Thyroid gland (tissue), 4 donors: ENCODE results near the gene ITIH1. TPM values are rescaled to one million over a fixed set of nuclear protein-coding genes. Genes with fewer than 3 reads are reported as not detected.

Source experiments
- DNase-seq, 2 donors: peaks; one replicate each; pipeline ENCODE4 v3.0.0-alpha.2; 2019
- H3K27ac ChIP-seq, 3 donors: fragments of 200-600 bp; sonication (generic); 1 replicate in 2 of 3; 2 replicates in 1 of 3; pipeline ENCODE4 v1.5.1; 2016 to 2019; ENCODE audit warnings: mild to moderate bottlenecking in 1 of 3, moderate library complexity in 1 of 3
- H3K27me3 ChIP-seq: fragments of 200-600 bp; sonication (generic); one replicate; pipeline ENCODE4 v1.5.1; 2019
- H3K36me3 ChIP-seq, 2 donors: fragments of 200-600 bp; sonication (generic); one replicate each; pipeline ENCODE4 v1.5.1; 2016 to 2019
- H3K4me1 ChIP-seq, 2 donors: fragments of 200-600 bp; sonication (generic); one replicate each; pipeline ENCODE4 v1.5.1; 2017 to 2019
- H3K4me3 ChIP-seq, 3 donors: fragments of 200-600 bp; sonication (generic); replicated peaks in 1 of 3; 1 replicate in 2 of 3; 2 replicates in 1 of 3; pipeline ENCODE4 v1.5.1; 2016; ENCODE audit warnings: mild to moderate bottlenecking in 1 of 3
- H3K9me3 ChIP-seq: fragments of 200-600 bp; sonication (generic); one replicate; pipeline ENCODE4 v1.5.1; 2017
- CTCF ChIP-seq, 6 experiments: fragments of 200-600 bp in 3 of 6; fragments of 450-650 bp in 3 of 6; sonication (generic) in 3 of 6; IDR thresholded peaks; one replicate each; pipeline ENCODE4 v1.5.1; 2016 to 2019; ENCODE audit warnings: antibody characterized with exemption in 6 of 6, mild to moderate bottlenecking in 2 of 6, inconsistent platforms in 1 of 6, moderate library complexity in 1 of 6
- POLR2A ChIP-seq, 2 donors: fragments of 450-650 bp; IDR thresholded peaks; one replicate each; pipeline ENCODE4 v1.6.1; 2017; ENCODE audit warnings: antibody characterized with exemption in 2 of 2, mild to moderate bottlenecking in 2 of 2, moderate library complexity in 1 of 2
- WGBS, 2 donors: methylation state at CpG; one replicate each; pipeline ENCODE4 v1.1.5; 2017; 5-methylcytosine and 5-hydroxymethylcytosine counted together
- intact Hi-C: fragments of 100-400 bp; cut with DNase I; formaldehyde crosslinking; loops from one replicate; pipeline ENCODE4 v1.15.1; 2023
- total RNA-seq, 4 donors: library from RNA; depleted of rRNA; stranded (reverse); fragments of >200 nt; gene quantifications; one replicate each; pipeline ENCODE4 v1.2.3, GENCODE V29; 2016

ITIH1 gene
- total RNA-seq, 4 donors from 2014 or later = not detected

- intact Hi-C loops = no loop called here
- DNase-seq = no peak
- H3K9me3 ChIP-seq = no peaks in the 10 kb centered on the region
- no peak overlapping the region for H3K4me3 ChIP-seq
- TF ChIP-seq POLR2A (IDR thresholded peaks at IDR 0.05) = no peak
- no peaks in the 10 kb centered on the region for H3K27me3 ChIP-seq
- no peak overlapping the region for H3K27ac ChIP-seq
- no peaks in the 10 kb centered on the region for H3K4me1 ChIP-seq
- WGBS, 2 donors = 95 to 99% methylated on average over 10 of the region's 10 CpGs
- H3K36me3 ChIP-seq = no peaks in the 10 kb centered on the region
Observed at GRCh38 chr3:52817221-52817620, 39.8 kb downstream of the ITIH1 start.

- no peaks in the 10 kb centered on the region for H3K4me1 ChIP-seq
- H3K4me3 ChIP-seq = no peak overlapping the region
- no peak for DNase-seq
- WGBS, 2 donors = 85 to 100% methylated on average over 3 to 4 of the region's 7 CpGs
- H3K9me3 ChIP-seq = no peaks in the 10 kb centered on the region
- no peaks in the 10 kb centered on the region for H3K27me3 ChIP-seq
- intact Hi-C loops = no loop called here
- no peaks in the 10 kb centered on the region for H3K36me3 ChIP-seq
- no peak overlapping the region for H3K27ac ChIP-seq
- no peak for TF ChIP-seq POLR2A (IDR thresholded peaks at IDR 0.05)
Observed at GRCh38 chr3:52817860-52818259, 40.5 kb downstream of the ITIH1 start.

GRCh38 chr3:52819936-52820335 is 42.5 kb downstream of the ITIH1 start:
- Histone ChIP-seq H3K27me3 (no peaks in the 10 kb centered on the region), H3K9me3 (no peaks in the 10 kb centered on the region), H3K36me3 (no peaks in the 10 kb centered on the region), H3K27ac (no peak overlapping the region), H3K4me3 (no peak overlapping the region), H3K4me1 (no peaks in the 10 kb centered on the region)
- 92 to 100% methylated on average over 2 of the region's 2 CpGs for WGBS, 2 donors
- TF ChIP-seq CTCF (IDR thresholded peaks at IDR 0.05) = no peak
- TF ChIP-seq POLR2A (IDR thresholded peaks at IDR 0.05) = no peak
- intact Hi-C loops = no loop called here
- no peak for DNase-seq

GRCh38 chr3:52820736-52821135 is 43.3 kb downstream of the ITIH1 start:
- Histone ChIP-seq H3K4me1 (no peaks in the 10 kb centered on the region), H3K27ac (no peak overlapping the region), H3K36me3 (no peaks in the 10 kb centered on the region), H3K4me3 (no peak overlapping the region), H3K9me3 (no peaks in the 10 kb centered on the region), H3K27me3 (no peaks in the 10 kb centered on the region)
- DNase-seq = no peak
- intact Hi-C loops = no loop called here
- TF ChIP-seq CTCF (IDR thresholded peaks at IDR 0.05) (peak in 4 of 6 experiments; percentile 9 to 32 (median 21)), POLR2A (IDR thresholded peaks at IDR 0.05) (no peak)
- 65 to 88% methylated on average over 7 to 9 of the region's 11 CpGs for WGBS, 2 donors

GRCh38 chr3:52822363-52822762 is 45.0 kb downstream of the ITIH1 start:
- Histone ChIP-seq H3K36me3 (no peaks in the 10 kb centered on the region), H3K27ac (no peak overlapping the region), H3K4me3 (no peak overlapping the region), H3K27me3 (no peaks in the 10 kb centered on the region), H3K4me1 (no peaks in the 10 kb centered on the region), H3K9me3 (no peaks in the 10 kb centered on the region)
- 91 to 94% methylated on average over 5 of the region's 5 CpGs for WGBS, 2 donors
- intact Hi-C loops = no loop called here
- DNase-seq = no peak
- TF ChIP-seq POLR2A (IDR thresholded peaks at IDR 0.05) (no peak), CTCF (IDR thresholded peaks at IDR 0.05) (no peak)

- Histone ChIP-seq H3K27me3 (no peaks in the 10 kb centered on the region), H3K9me3 (no peaks in the 10 kb centered on the region), H3K4me1 (no peaks in the 10 kb centered on the region), H3K36me3 (no peaks in the 10 kb centered on the region), H3K27ac (no peak overlapping the region), H3K4me3 (no peak overlapping the region)
- intact Hi-C loops = no loop called here
- WGBS, 2 donors = 98 to 100% methylated on average over 2 to 8 of the region's 10 CpGs
- TF ChIP-seq POLR2A (IDR thresholded peaks at IDR 0.05) (no peak), CTCF (IDR thresholded peaks at IDR 0.05) (no peak)
- DNase-seq = no peak
Observed at GRCh38 chr3:52824037-52824436, 46.6 kb downstream of the ITIH1 start.
